Mesenchymal stem cell (in vitro differentiated cells and primary cell): Measurements from ENCODE around the gene CCDC51.
A peak's percentile ranks its signal among the peaks of the same experiment; 100 is the strongest.

Source experiments
- DNase-seq: peaks from one replicate; pipeline ENCODE4 v3.0.0-alpha.2; 2013
- H2AFZ ChIP-seq: one replicate; pipeline ENCODE4 v1.6.1; 2013; ENCODE audit warnings: low read depth, mild to moderate bottlenecking, control low read depth, inconsistent platforms, low read length, moderate library complexity
- H2AK5ac ChIP-seq: 2 replicates; pipeline ENCODE4 v1.6.1; 2013; ENCODE audit warnings: low read length, moderate library complexity, mild to moderate bottlenecking, inconsistent platforms; ENCODE audit not compliant: severe bottlenecking
- H2BK120ac ChIP-seq: one replicate; pipeline ENCODE4 v1.6.1; 2013; ENCODE audit warnings: low read depth, mild to moderate bottlenecking, inconsistent platforms, low read length, moderate library complexity
- H2BK12ac ChIP-seq, 2 experiments: one replicate each; pipeline ENCODE4 v1.6.1; 2013; ENCODE audit warnings: inconsistent platforms in 2 of 2, low read length in 2 of 2, mild to moderate bottlenecking in 2 of 2, moderate library complexity in 2 of 2, control low read depth in 1 of 2
- H2BK15ac ChIP-seq: one replicate; pipeline ENCODE4 v1.6.1; 2013; ENCODE audit warnings: mild to moderate bottlenecking, low read depth, inconsistent platforms; ENCODE audit not compliant: poor library complexity, severe bottlenecking
- H2BK5ac ChIP-seq: 2 replicates; pipeline ENCODE4 v1.6.1; 2013; ENCODE audit warnings: low read depth, mild to moderate bottlenecking, low read length, control low read depth, inconsistent platforms; ENCODE audit not compliant: poor library complexity, severe bottlenecking
- H3K14ac ChIP-seq, 2 experiments: one replicate each; pipeline ENCODE4 v1.6.1; 2013; ENCODE audit warnings: inconsistent platforms in 2 of 2, low read length in 2 of 2, control low read depth in 1 of 2, mild to moderate bottlenecking in 1 of 2, moderate library complexity in 1 of 2
- H3K18ac ChIP-seq, 2 experiments: one replicate each; pipeline ENCODE4 v1.6.1; 2013; ENCODE audit warnings: inconsistent platforms in 2 of 2, low read length in 2 of 2, control low read depth in 1 of 2, low read depth in 1 of 2, mild to moderate bottlenecking in 1 of 2
- H3K23ac ChIP-seq, 2 experiments: one replicate each; pipeline ENCODE4 v1.6.1; 2013; ENCODE audit warnings: inconsistent platforms in 2 of 2, low read length in 2 of 2, mild to moderate bottlenecking in 2 of 2, moderate library complexity in 2 of 2, control low read depth in 1 of 2
- H3K27ac ChIP-seq: 2 replicates; pipeline ENCODE4 v1.5.1; 2013; ENCODE audit warnings: mild to moderate bottlenecking, moderate library complexity, low read length, control low read depth, inconsistent platforms; ENCODE audit not compliant: poor library complexity, severe bottlenecking
- H3K27me3 ChIP-seq, 2 experiments: 2 replicates each; pipeline versions ENCODE4 v1.6.1 to v1.7.0; 2013; ENCODE audit warnings: low read length in 2 of 2, mild to moderate bottlenecking in 2 of 2, moderate library complexity in 2 of 2, control low read depth in 1 of 2, inconsistent platforms in 1 of 2; ENCODE audit not compliant: control insufficient read depth in 1 of 2, insufficient read depth in 1 of 2
- H3K36me3 ChIP-seq, 2 experiments: 2 replicates each; pipeline versions ENCODE4 v1.6.1 to v1.7.0; 2013; ENCODE audit warnings: low read length in 2 of 2, control low read depth in 1 of 2, inconsistent platforms in 1 of 2, low read depth in 1 of 2, mild to moderate bottlenecking in 1 of 2; ENCODE audit not compliant: insufficient read depth in 2 of 2, control insufficient read depth in 1 of 2
- H3K4ac ChIP-seq, 2 experiments: one replicate each; pipeline ENCODE4 v1.6.1; 2013; ENCODE audit warnings: inconsistent platforms in 2 of 2, low read length in 2 of 2, mild to moderate bottlenecking in 2 of 2, moderate library complexity in 2 of 2, control low read depth in 1 of 2, low read depth in 1 of 2
- H3K4me1 ChIP-seq: 2 replicates; pipeline ENCODE4 v1.6.1; 2013; ENCODE audit warnings: low read depth, low read length, control low read depth; ENCODE audit not compliant: control insufficient read depth, insufficient read depth
- H3K4me2 ChIP-seq: 2 replicates; pipeline ENCODE4 v1.6.1; 2013; ENCODE audit warnings: low read length, mild to moderate bottlenecking, inconsistent platforms; ENCODE audit not compliant: poor library complexity, severe bottlenecking
- H3K4me3 ChIP-seq, 2 experiments: 2 replicates each; pipeline versions ENCODE4 v1.5.1 to v1.7.0; 2013; ENCODE audit warnings: low read length in 2 of 2, mild to moderate bottlenecking in 2 of 2, control low read depth in 1 of 2, low read depth in 1 of 2; ENCODE audit not compliant: insufficient read depth in 1 of 2
- H3K79me1 ChIP-seq: replicated peaks from 2 replicates; pipeline ENCODE4 v1.6.1; 2013; ENCODE audit warnings: mild to moderate bottlenecking, control low read depth, low read length, inconsistent platforms; ENCODE audit not compliant: poor library complexity, severe bottlenecking
- H3K9ac ChIP-seq: 2 replicates; pipeline ENCODE4 v1.7.0; 2013; ENCODE audit warnings: mild to moderate bottlenecking, low read length, moderate library complexity
- H3K9me3 ChIP-seq: 2 replicates; pipeline ENCODE4 v1.7.0; 2013; ENCODE audit warnings: mild to moderate bottlenecking, low read length; ENCODE audit not compliant: control insufficient read depth
- H4K8ac ChIP-seq: one replicate; pipeline ENCODE4 v1.6.1; 2013; ENCODE audit warnings: inconsistent platforms, mild to moderate bottlenecking, low read length, moderate library complexity
- H4K91ac ChIP-seq: one replicate; pipeline ENCODE4 v1.6.1; 2013; ENCODE audit warnings: mild to moderate bottlenecking, low read length, inconsistent platforms
- WGBS: methylation state at CpG from one replicate; pipeline ENCODE4 v1.1.7; 2013; ENCODE audit warnings: mixed read lengths; 5-methylcytosine and 5-hydroxymethylcytosine counted together

The CCDC51 gene

DNA sequence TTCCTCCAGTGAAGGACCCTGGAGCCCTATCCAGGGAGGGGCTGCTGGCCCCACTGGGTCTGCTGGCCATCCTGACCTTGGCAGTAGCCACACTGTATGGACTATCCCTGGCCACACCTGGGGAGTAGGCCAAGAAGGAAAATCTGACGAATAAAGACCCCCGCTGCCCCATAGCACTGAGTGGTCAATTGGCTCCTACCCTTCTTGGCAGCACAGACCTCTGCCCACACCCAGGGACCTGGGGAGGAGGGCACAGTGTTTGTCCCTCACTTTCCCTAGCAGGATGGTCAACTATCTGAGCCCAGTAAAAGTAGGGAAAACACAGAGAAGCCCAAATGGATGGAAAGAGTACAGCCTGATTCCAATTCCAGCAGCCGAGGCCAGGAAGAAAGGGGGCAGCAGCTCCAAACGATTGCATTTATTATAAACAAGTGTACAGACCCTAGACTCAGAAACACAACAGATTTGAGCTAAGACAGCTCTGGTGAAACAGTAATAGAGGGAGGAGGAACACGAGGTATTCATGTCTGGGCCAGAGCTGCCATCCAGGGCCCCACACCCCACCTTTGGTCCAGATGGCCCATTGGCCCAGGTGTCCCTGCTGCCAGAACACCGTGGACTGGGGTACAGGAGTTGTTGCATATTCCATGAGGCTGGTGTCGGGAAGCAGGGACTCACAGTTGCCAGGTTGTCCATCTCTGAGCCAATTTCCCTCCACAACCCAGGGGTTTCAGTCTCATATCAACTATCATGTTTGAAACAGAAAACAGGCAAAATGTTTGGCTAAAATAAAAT lies 27.8 kb upstream of the CCDC51 start:
- peak overlapping the region; percentile 94 for H3K9ac ChIP-seq
- no peak overlapping the region for H2AK5ac ChIP-seq
- H3K36me3 ChIP-seq, result peaks cover 56 to 64% of the 10 kb centered on the region in 2 experiments
- H4K8ac ChIP-seq, result peak overlapping the region; percentile 30
- peak overlapping the region in 1 of 2 experiments; percentile 88 for H3K4me3 ChIP-seq
- no peak overlapping the region for H3K23ac ChIP-seq
- no peak overlapping the region for H2BK12ac ChIP-seq
- peaks cover 13% of the 10 kb centered on the region for H3K79me1 ChIP-seq
- no peak overlapping the region for H2BK5ac ChIP-seq
- no peaks in the 10 kb centered on the region for H3K9me3 ChIP-seq
- no peak overlapping the region for H3K4me2 ChIP-seq
- H3K27me3 ChIP-seq, result no peaks in the 10 kb centered on the region
- no peak overlapping the region for H3K27ac ChIP-seq
- no peak overlapping the region for H3K14ac ChIP-seq
- no peak overlapping the region for H3K4ac ChIP-seq
- H2BK120ac ChIP-seq, result no peak overlapping the region
- WGBS, result 96% methylated on average over 7 of the region's 7 CpGs
- H2AFZ ChIP-seq, result no peak overlapping the region
- peaks cover 32% of the 10 kb centered on the region for H3K4me1 ChIP-seq
- H4K91ac ChIP-seq, result no peak overlapping the region
- no peak overlapping the region for H2BK15ac ChIP-seq
- no peak overlapping the region for H3K18ac ChIP-seq
- no peak for DNase-seq

DNA sequence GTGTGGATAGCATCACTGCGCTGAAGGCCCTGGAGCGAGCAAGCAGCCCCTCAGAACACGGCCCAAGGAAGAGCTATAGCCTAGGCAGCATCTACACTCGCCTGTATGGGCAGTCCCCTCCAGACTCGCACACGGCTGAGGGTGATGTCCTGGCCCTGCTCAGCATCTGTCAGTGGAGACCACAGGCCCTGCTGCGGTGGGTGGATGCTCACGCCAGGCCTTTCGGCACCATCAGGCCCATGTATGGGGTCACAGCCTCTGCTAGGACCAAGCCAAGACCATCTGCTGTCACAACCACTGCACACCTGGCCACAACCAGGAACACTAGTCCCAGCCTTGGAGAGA lies 27.2 kb upstream of the CCDC51 start:
- H3K36me3 ChIP-seq, result peaks cover 56 to 64% of the 10 kb centered on the region in 2 experiments
- no peak for DNase-seq
- H2BK5ac ChIP-seq, result no peak overlapping the region

DNA sequence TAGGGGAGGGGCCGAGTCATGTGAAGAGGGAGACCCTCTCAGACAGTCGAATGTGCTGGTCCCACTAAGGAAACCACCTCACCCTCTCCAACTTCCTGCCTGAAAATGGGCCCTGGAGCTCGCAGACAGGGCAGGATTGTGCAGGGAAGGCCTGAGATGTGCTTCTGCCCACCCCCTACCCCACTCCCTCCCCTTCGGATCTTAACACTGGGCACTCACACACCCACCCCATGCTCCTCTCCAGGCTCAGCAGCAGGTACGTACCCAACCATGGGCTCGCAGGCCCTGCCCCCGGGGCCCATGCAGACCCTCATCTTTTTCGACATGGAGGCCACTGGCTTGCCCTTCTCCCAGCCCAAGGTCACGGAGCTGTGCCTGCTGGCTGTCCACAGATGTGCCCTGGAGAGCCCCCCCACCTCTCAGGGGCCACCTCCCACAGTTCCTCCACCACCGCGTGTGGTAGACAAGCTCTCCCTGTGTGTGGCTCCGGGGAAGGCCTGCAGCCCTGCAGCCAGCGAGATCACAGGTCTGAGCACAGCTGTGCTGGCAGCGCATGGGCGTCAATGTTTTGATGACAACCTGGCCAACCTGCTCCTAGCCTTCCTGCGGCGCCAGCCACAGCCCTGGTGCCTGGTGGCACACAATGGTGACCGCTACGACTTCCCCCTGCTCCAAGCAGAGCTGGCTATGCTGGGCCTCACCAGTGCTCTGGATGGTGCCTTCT lies 26.6 kb upstream of the CCDC51 start:
- peak overlapping the region; percentile 92 to 97 for H3K4ac ChIP-seq
- H2BK15ac ChIP-seq, result no peak overlapping the region
- peak overlapping the region; percentile 94 for H3K9ac ChIP-seq
- no peak overlapping the region for H2BK5ac ChIP-seq
- H3K4me1 ChIP-seq, result peaks cover 28% of the 10 kb centered on the region
- no peak overlapping the region for H2AFZ ChIP-seq
- H3K79me1 ChIP-seq, result peaks cover 13% of the 10 kb centered on the region
- peak overlapping the region in 1 of 2 experiments; percentile 88 for H3K4me3 ChIP-seq
- H3K9me3 ChIP-seq, result no peaks in the 10 kb centered on the region
- peak overlapping the region; percentile 99 for H4K91ac ChIP-seq
- peak overlapping the region; percentile 98 for H4K8ac ChIP-seq
- peak overlapping the region in 1 of 2 experiments; percentile 90 for H3K14ac ChIP-seq
- WGBS, result 96% methylated on average over 18 of the region's 19 CpGs
- H3K4me2 ChIP-seq, result no peak overlapping the region
- peak overlapping the region; percentile 20 to 92 for H2BK12ac ChIP-seq
- H3K36me3 ChIP-seq, result peaks cover 56 to 64% of the 10 kb centered on the region in 2 experiments
- no peak overlapping the region for H2AK5ac ChIP-seq
- DNase-seq, result no peak
- peak overlapping the region; percentile 95 for H2BK120ac ChIP-seq
- H3K27me3 ChIP-seq, result no peaks in the 10 kb centered on the region
- H3K18ac ChIP-seq, result peak overlapping the region; percentile 60 to 96
- peak overlapping the region; percentile 91 for H3K27ac ChIP-seq
- H3K23ac ChIP-seq, result no peak overlapping the region

More for the DNA sequence above, 27.2 kb upstream of the CCDC51 start:
- Histone ChIP-seq H3K79me1 (peaks cover 13% of the 10 kb centered on the region), H3K4me2 (no peak overlapping the region), H3K27ac (no peak overlapping the region), H4K91ac (no peak overlapping the region), H3K14ac (no peak overlapping the region), H2BK120ac (no peak overlapping the region), H3K4ac (no peak overlapping the region), H4K8ac (peak overlapping the region; percentile 30), H3K23ac (no peak overlapping the region), H3K27me3 (no peaks in the 10 kb centered on the region), H3K9ac (peak overlapping the region; percentile 94), H2AFZ (no peak overlapping the region), H2BK15ac (no peak overlapping the region), H3K9me3 (no peaks in the 10 kb centered on the region), H2BK12ac (peak overlapping the region in 1 of 2 experiments; percentile 17), H3K4me1 (peaks cover 32% of the 10 kb centered on the region), H2AK5ac (peak overlapping the region; percentile 14), H3K4me3 (peak overlapping the region in 1 of 2 experiments; percentile 88), H3K18ac (no peak overlapping the region)
- WGBS, result 97% methylated on average over 9 of the region's 9 CpGs
